ENCODE data around the gene GFER. TPM values are rescaled to one million over a fixed set of nuclear protein-coding genes. Genes with fewer than 3 reads are reported as not detected.

Gene GFER
- total RNA-seq, 4 donors from 2014 or later, result 12.8 to 45.6 (median 25.1) TPM

GRCh38 chr16:1940273-1941161 lies 43.5 kb upstream of the GFER start:
- no peaks in the 10 kb centered on the region for H3K27me3 ChIP-seq
- H3K9me3 ChIP-seq, result no peaks in the 10 kb centered on the region
- H3K4me1 ChIP-seq, result peaks cover 2 to 34% (median 11%) of the 10 kb centered on the region in 3 donors
- no peak overlapping the region for H3K4me3 ChIP-seq
- no peak for ATAC-seq
- no peak for TF ChIP-seq CTCF (IDR thresholded peaks at IDR 0.05)
- TF ChIP-seq POLR2AphosphoS5 (IDR thresholded peaks at IDR 0.05), result no peak
- no peak for TF ChIP-seq EP300 (IDR thresholded peaks at IDR 0.05)
- TF ChIP-seq POLR2A (IDR thresholded peaks at IDR 0.05), result no peak
- 93 to 95% methylated on average over 3 to 6 of the region's 23 CpGs for WGBS, 2 donors (ENCODE audit: low coverage in 1 of 2)
- H3K27ac ChIP-seq, result peak overlapping the region in 2 of 4 donors; percentile 95 to 96
- peaks cover 0 to 49% of the 10 kb centered on the region in 2 donors for H3K36me3 ChIP-seq

GRCh38 chr16:1941162-1942046 lies 42.6 kb upstream of the GFER start:
- H3K36me3 ChIP-seq, result peaks cover 0 to 49% of the 10 kb centered on the region in 2 donors
- H3K27ac ChIP-seq, result peak overlapping the region; percentile 92 to 96 (median 96)
- peak overlapping the region; percentile 87 to 92 for H3K4me3 ChIP-seq
- no peaks in the 10 kb centered on the region for H3K9me3 ChIP-seq
- H3K4me1 ChIP-seq, result peaks cover 2 to 34% (median 11%) of the 10 kb centered on the region in 3 donors
- WGBS, 2 donors (ENCODE audit: low coverage in 1 of 2), result 71 to 72% methylated on average over 6 to 12 of the region's 30 CpGs
- TF ChIP-seq EP300 (IDR thresholded peaks at IDR 0.05), result no peak
- TF ChIP-seq POLR2AphosphoS5 (IDR thresholded peaks at IDR 0.05), result no peak
- no peak for TF ChIP-seq POLR2A (IDR thresholded peaks at IDR 0.05)
- TF ChIP-seq CTCF (IDR thresholded peaks at IDR 0.05), result no peak
- H3K27me3 ChIP-seq, result no peaks in the 10 kb centered on the region
- ATAC-seq, result no peak

- Histone ChIP-seq H3K27me3 (no peaks in the 10 kb centered on the region), H3K27ac (peak overlapping the region; percentile 92 to 96 (median 96)), H3K4me1 (peaks cover 2 to 34% (median 11%) of the 10 kb centered on the region in 3 donors), H3K36me3 (peaks cover 0 to 42% of the 10 kb centered on the region in 2 donors), H3K9me3 (no peaks in the 10 kb centered on the region), H3K4me3 (peak overlapping the region; percentile 87 to 92)
- TF ChIP-seq EP300 (IDR thresholded peaks at IDR 0.05) (no peak), POLR2AphosphoS5 (IDR thresholded peaks at IDR 0.05) (peak; percentile 48), CTCF (IDR thresholded peaks at IDR 0.05) (no peak), POLR2A (IDR thresholded peaks at IDR 0.05) (peak; percentile 17 to 34)
- WGBS, 2 donors (ENCODE audit: low coverage in 1 of 2), result 4% methylated on average over 4 of the region's 17 CpGs; no CpG with 5 or more reads in 1 of the 2 donors
- no peak for ATAC-seq
Measured at GRCh38 chr16:1942047-1942809, 41.8 kb upstream of the GFER start.

- no peak for TF ChIP-seq EP300 (IDR thresholded peaks at IDR 0.05)
- TF ChIP-seq CTCF (IDR thresholded peaks at IDR 0.05), result peak in 1 of 4 experiments; percentile 17
- peak; percentile 99 for TF ChIP-seq POLR2AphosphoS5 (IDR thresholded peaks at IDR 0.05)
- peak; percentile 96 to 97 for TF ChIP-seq POLR2A (IDR thresholded peaks at IDR 0.05)
- H3K36me3 ChIP-seq, result peaks cover 0 to 33% of the 10 kb centered on the region in 2 donors
- peak within 1 kb of the TSS; percentile 92 to 96 (median 96) for H3K27ac ChIP-seq
- ATAC-seq, result peak; percentile 97
- H3K4me1 ChIP-seq, result peaks cover 2 to 34% (median 11%) of the 10 kb centered on the region in 3 donors
- peak within 1 kb of the TSS; percentile 87 to 92 for H3K4me3 ChIP-seq
- WGBS, 2 donors (ENCODE audit: low coverage in 1 of 2), result 5 to 10% methylated on average over 5 to 6 of the region's 77 CpGs
- H3K9me3 ChIP-seq, result no peaks in the 10 kb centered on the region
- H3K27me3 ChIP-seq, result no peaks in the 10 kb centered on the region
Measured at GRCh38 chr16:1942810-1943726, 40.9 kb upstream of the GFER start, which contains the start of gene MSRB1. MSRB1 (minus strand) TSS chr16:1943199; CDS start chr16:1943156, 43 bp downstream.

All from gastroesophageal sphincter (tissue), 4 donors.